ENCODE results near the gene SNAI3. TPM values are rescaled to one million over a fixed set of nuclear protein-coding genes. Genes with fewer than 3 reads are reported as not detected.

Gene SNAI3
- total and polyA plus RNA-seq, 9 of the 15 experiments (the other 6 are each of a cell fraction or from before 2014, with no cell fraction given) = 0.04 to 4.1 (median 0.80) TPM; not detected in 1

GRCh38 chr16:88681084-88681680 lies 5.1 kb downstream of the SNAI3 start:
- intact Hi-C loops (cut with micrococcal nuclease) = no loop called here
- peak; percentile 77 for ATAC-seq
- H3K4me3 ChIP-seq = no peak overlapping the region
- peak; percentile 60 to 72 (median 63) for DNase-seq (ENCODE audit: extremely low read depth in 1 of 4, low spot score in 3 of 4)
- in situ Hi-C loops (cut with MboI) = no loop called here
- H3K79me2 ChIP-seq (ENCODE audit: control insufficient read depth, insufficient read depth, low read length) = no peaks in the 10 kb centered on the region
- CTCF ChIA-PET (ENCODE audit: low intra/inter-chr PET ratio) = no interaction called here
- POLR2A ChIA-PET = interaction anchor here (0.6 to 1.1 kb wide), 4 partner anchors 11 to 222 kb away, joined by 3 read pairs; no protein-coding TSS in a partner anchor
- H3K4me2 ChIP-seq (ENCODE audit: insufficient read depth, low read length) = no peak overlapping the region
- no peaks in the 10 kb centered on the region for H3K9me3 ChIP-seq (replicated peaks; ENCODE audit: control insufficient read depth, insufficient read depth, low read depth, low read length)
- no peaks in the 10 kb centered on the region for H3K9me1 ChIP-seq (ENCODE audit: control insufficient read depth, insufficient read depth, low read length)
- 59% methylated on average over 29 of the region's 31 CpGs for WGBS (ENCODE audit: insufficient coverage, low coverage, missing lambda C conversion rate)
- peaks cover 7 to 56% of the 10 kb centered on the region in 2 experiments; a peak in 3 of 5 replicates for H3K4me1 ChIP-seq (replicated peaks in 1 of 2; ENCODE audit: control insufficient read depth in 2 of 2, insufficient read depth in 2 of 2, low read length in 2 of 2)
- no peaks in the 10 kb centered on the region; the same call in 1 of the 2 replicates for H4K20me1 ChIP-seq (replicated peaks; ENCODE audit: control insufficient read depth, insufficient read depth, low read length)
- BruUV-seq (replicated peaks) = no TSS peak
- H3K27me3 ChIP-seq (ENCODE audit: control insufficient read depth in 2 of 2, insufficient read depth in 2 of 2, low read length in 2 of 2) = no peaks in the 10 kb centered on the region
- H3K9ac ChIP-seq (ENCODE audit: insufficient read depth in 1 of 2, low read depth in 2 of 2, low read length in 2 of 2) = peak overlapping the region in 1 of 2 experiments; percentile 50; a peak in 2 of 4 replicates
- no peak overlapping the region for H3K27ac ChIP-seq (ENCODE audit: extremely low read depth, low read depth, low read length)
- H3K36me3 ChIP-seq (ENCODE audit: control insufficient read depth, insufficient read depth, low read length) = no peaks in the 10 kb centered on the region
- no peak overlapping the region for H2AFZ ChIP-seq (ENCODE audit: low read depth, low read length)
- FAIRE-seq = peak; percentile 15
- TF ChIP-seq PCBP1 (IDR thresholded peaks at IDR 0.05; ENCODE audit: low read depth, low read length, poor library complexity, severe bottlenecking) (peak; percentile 61), ZNF197 (CRISPR knock-in tag; IDR thresholded peaks at IDR 0.05; ENCODE audit: low read depth) (no peak), POLR2A (conservative IDR thresholded peaks at IDR 0.05) (no peak), CTCFL (IDR thresholded peaks at IDR 0.05; ENCODE audit: borderline replicate concordance, insufficient read depth, low read depth, low read length, poor library complexity, severe bottlenecking) (peak; percentile 47), FOXK1 (CRISPR knock-in tag; IDR thresholded peaks at IDR 0.05; ENCODE audit: borderline replicate concordance) (no peak), ZNF282 (CRISPR knock-in tag; IDR thresholded peaks at IDR 0.05) (no peak), ZNF280B (CRISPR knock-in tag; IDR thresholded peaks at IDR 0.05) (no peak), ZNF639 (CRISPR knock-in tag; conservative IDR thresholded peaks at IDR 0.05 in 1 of 2, IDR thresholded peaks at IDR 0.05 in 1 of 2) (no peak), PREB (CRISPR knock-in tag; IDR thresholded peaks at IDR 0.05) (no peak), PHB (CRISPR knock-in tag; IDR thresholded peaks at IDR 0.05) (no peak), NR2F6 (CRISPR knock-in tag; IDR thresholded peaks at IDR 0.05) (no peak), MTA3 (IDR thresholded peaks at IDR 0.05; ENCODE audit: borderline replicate concordance) (0 out of 2 replicates have a peak, but pooled peaks have one; percentile 47), KHSRP (IDR thresholded peaks at IDR 0.05) (no peak), TOE1 (IDR thresholded peaks at IDR 0.05; ENCODE audit: borderline replicate concordance) (no peak), TOE1 (CRISPR knock-in tag; IDR thresholded peaks at IDR 0.05; ENCODE audit: borderline replicate concordance, low read depth) (no peak), ATF7 (IDR thresholded peaks at IDR 0.05) (0 out of 2 replicates have a peak, but pooled peaks have one; percentile 12), NUFIP1 (IDR thresholded peaks at IDR 0.05; ENCODE audit: partially characterized antibody) (peak; percentile 17)

Data from K562 (cell line).